OCI-LY1 (cell line): Measurements from ENCODE around the gene EEPD1.

ENCODE experiments used
- H2AFZ ChIP-seq: fragments of 200-600 bp; sonication (generic), shearing (Covaris generic); 2 replicates; pipeline ENCODE4 v1.6.0; 2014; ENCODE audit warnings: antibody characterized with exemption, mild to moderate bottlenecking, low read length
- H3F3A ChIP-seq: fragments of 200-600 bp; sonication (generic), shearing (Covaris generic); 2 replicates; pipeline ENCODE4 v1.6.0; 2014; ENCODE audit warnings: mild to moderate bottlenecking, antibody characterized with exemption, low read length, moderate library complexity; ENCODE audit not compliant: insufficient read depth
- H3K27ac ChIP-seq: fragments of 200-600 bp; sonication (generic); 2 replicates; pipeline ENCODE4 v1.5.1; 2014; ENCODE audit warnings: low read length, mixed run types, mild to moderate bottlenecking, low read depth; ENCODE audit not compliant: poor library complexity, severe bottlenecking
- H3K27me3 ChIP-seq: fragments of 200-600 bp; sonication (generic); 2 replicates; pipeline ENCODE4 v1.6.0; 2014; ENCODE audit warnings: antibody characterized with exemption, mild to moderate bottlenecking, low read length, moderate library complexity; ENCODE audit not compliant: insufficient read depth
- H3K36me3 ChIP-seq: fragments of 200-600 bp; sonication (generic); 2 replicates; pipeline ENCODE4 v1.6.1; 2014; ENCODE audit warnings: mild to moderate bottlenecking, antibody characterized with exemption, low read length, moderate library complexity, mixed read lengths; ENCODE audit not compliant: insufficient read depth
- H3K4me1 ChIP-seq: fragments of 200-600 bp; sonication (generic); 2 replicates; pipeline ENCODE4 v1.5.1; 2014; ENCODE audit warnings: mild to moderate bottlenecking, low read length, moderate library complexity; ENCODE audit not compliant: insufficient read depth, severe bottlenecking
- H3K4me2 ChIP-seq: fragments of 200-600 bp; sonication (generic), shearing (Covaris generic); 2 replicates; pipeline ENCODE4 v1.6.1; 2014; ENCODE audit warnings: low read length
- H3K4me3 ChIP-seq: fragments of 200-600 bp; sonication (generic); 2 replicates; pipeline ENCODE4 v1.5.1; 2014; ENCODE audit warnings: low read length, low read depth, mild to moderate bottlenecking, mixed read lengths; ENCODE audit not compliant: poor library complexity, severe bottlenecking
- H3K79me2 ChIP-seq: fragments of 200-600 bp; shearing (Covaris generic); 2 replicates; pipeline ENCODE4 v1.6.1; 2016; ENCODE audit warnings: mixed run types, low read length, mixed read lengths; ENCODE audit not compliant: insufficient read depth
- H3K9ac ChIP-seq: fragments of 200-600 bp; sonication (generic), shearing (Covaris generic); 2 replicates; pipeline ENCODE4 v1.6.1; 2014; ENCODE audit warnings: mild to moderate bottlenecking, low read length, mixed read lengths
- H3K9me2 ChIP-seq: fragments of 200-600 bp; sonication (generic), shearing (Covaris generic); 2 replicates; pipeline ENCODE4 v1.6.1; 2014; ENCODE audit warnings: low read depth, mild to moderate bottlenecking, low read length, mixed read lengths
- H3K9me3 ChIP-seq: fragments of 200-600 bp; shearing (Covaris generic); 2 replicates; pipeline ENCODE4 v1.6.1; 2014; ENCODE audit warnings: low read length, mixed read lengths
- H4K20me1 ChIP-seq: fragments of 200-600 bp; sonication (generic), shearing (Covaris generic); 2 replicates; pipeline ENCODE4 v1.6.0; 2016; ENCODE audit warnings: mild to moderate bottlenecking, low read length; ENCODE audit not compliant: insufficient read depth
- CTCF ChIP-seq: fragments of 200-600 bp; sonication (generic), shearing (Covaris generic); IDR thresholded peaks from 2 replicates; pipeline ENCODE4 v1.5.1; 2017; ENCODE audit warnings: mild to moderate bottlenecking, antibody characterized with exemption, low read length, moderate library complexity, mixed read lengths
- EZH2 ChIP-seq: fragments of 200-600 bp; sonication (generic), shearing (Covaris generic); IDR thresholded peaks from 2 replicates; pipeline ENCODE4 v1.8.0; 2017; ENCODE audit warnings: borderline replicate concordance, mixed run types, mild to moderate bottlenecking, antibody characterized with exemption, low read length, moderate library complexity, mixed read lengths

EEPD1 gene

GRCh38 chr7:36128448-36129047 is 24.5 kb upstream of the EEPD1 start:
- Histone ChIP-seq H3K27ac (no peak overlapping the region), H3K9ac (no peak overlapping the region), H2AFZ (no peak overlapping the region), H3K9me3 (no peaks in the 10 kb centered on the region), H3K36me3 (no peaks in the 10 kb centered on the region), H3K4me2 (no peak overlapping the region), H3K9me2 (no peaks in the 10 kb centered on the region), H3K4me1 (no peaks in the 10 kb centered on the region), H3F3A (no peaks in the 10 kb centered on the region), H3K4me3 (no peak overlapping the region), H3K27me3 (no peaks in the 10 kb centered on the region), H3K79me2 (no peaks in the 10 kb centered on the region), H4K20me1 (no peaks in the 10 kb centered on the region)
- TF ChIP-seq EZH2 = no peak
- TF ChIP-seq CTCF = peak; percentile 66

- Histone ChIP-seq H3F3A (no peaks in the 10 kb centered on the region), H3K4me2 (no peak overlapping the region), H3K36me3 (no peaks in the 10 kb centered on the region), H3K27ac (no peak overlapping the region), H3K79me2 (no peaks in the 10 kb centered on the region), H3K9me2 (no peaks in the 10 kb centered on the region), H4K20me1 (no peaks in the 10 kb centered on the region), H3K4me3 (no peak overlapping the region), H3K4me1 (no peaks in the 10 kb centered on the region), H3K9me3 (no peaks in the 10 kb centered on the region), H3K27me3 (no peaks in the 10 kb centered on the region), H3K9ac (no peak overlapping the region), H2AFZ (no peak overlapping the region)
- no peak for TF ChIP-seq EZH2
- no peak for TF ChIP-seq CTCF
These were observed 24.0 kb upstream of the EEPD1 start for GRCh38 chr7:36129048-36129534.

GRCh38 chr7:36130236-36130945 is 22.7 kb upstream of the EEPD1 start:
- Histone ChIP-seq H4K20me1 (no peaks in the 10 kb centered on the region), H3K9ac (no peak overlapping the region), H3F3A (no peaks in the 10 kb centered on the region), H3K9me2 (no peaks in the 10 kb centered on the region), H2AFZ (no peak overlapping the region), H3K4me2 (no peak overlapping the region), H3K36me3 (no peaks in the 10 kb centered on the region), H3K9me3 (no peaks in the 10 kb centered on the region), H3K79me2 (no peaks in the 10 kb centered on the region), H3K27ac (no peak overlapping the region), H3K4me3 (no peak overlapping the region), H3K4me1 (no peaks in the 10 kb centered on the region), H3K27me3 (no peaks in the 10 kb centered on the region)
- TF ChIP-seq CTCF = no peak
- TF ChIP-seq EZH2 = no peak
